PC-3 (cell line): Measurements from ENCODE around the gene NCBP3. TPM values are rescaled to one million over a fixed set of nuclear protein-coding genes. Genes with fewer than 3 reads are reported as not detected.
A peak's percentile ranks its signal among the peaks of the same experiment; 100 is the strongest.

Experiments used
- ATAC-seq: fragments of 200-7000 bp; cut with Tn5 transposase; 2 replicates; pipeline ENCODE4 v1.9.1; 2020; ENCODE audit warnings: mild to moderate bottlenecking, moderate library complexity
- BruUV-seq: library from RNA; stranded (reverse); fragments of 400-500 nt; replicated peaks from 2 replicates; lab custom pipeline; 2021; lab: Mats Ljungman, UMichigan
- CTCF ChIA-PET: fragments of 300-600 bp; sonication (Branson Sonifier 250); formaldehyde crosslinking; loops from one replicate; lab custom pipeline; 2022; ENCODE audit warnings: antibody characterized with exemption; lab: Charles Lee
- POLR2A ChIA-PET: fragments of 300-600 bp; sonication (Branson Sonifier 250); formaldehyde crosslinking; loops from one replicate; lab custom pipeline; 2022; ENCODE audit warnings: antibody characterized with exemption; ENCODE audit not compliant: unreplicated experiment; lab: Charles Lee
- DNase-seq: peaks from one replicate; pipeline ENCODE4 v3.0.0-alpha.2; 2015
- H2AFZ ChIP-seq: fragments of 300-600 bp; sonication (generic); 2 replicates; pipeline ENCODE4 v1.6.0; 2016; ENCODE audit warnings: antibody characterized with exemption, low read length
- H3F3A ChIP-seq: fragments of 300-600 bp; sonication (generic); one replicate; pipeline ENCODE4 v1.6.0; 2017; ENCODE audit warnings: antibody characterized with exemption, low read length, control low read depth, mild to moderate bottlenecking; ENCODE audit not compliant: unreplicated experiment
- H3K27ac ChIP-seq: fragments of 300-600 bp; sonication (generic); 2 replicates; pipeline ENCODE4 v1.5.1; 2016; ENCODE audit warnings: mild to moderate bottlenecking, low read length
- H3K27me3 ChIP-seq: fragments of 300-600 bp; sonication (generic); 2 replicates; pipeline ENCODE4 v1.6.1; 2016; ENCODE audit warnings: low read length, mixed read lengths
- H3K36me3 ChIP-seq: fragments of 300-600 bp; sonication (generic); 2 replicates; pipeline ENCODE4 v1.6.1; 2016; ENCODE audit warnings: low read depth, mixed run types, low read length, mixed read lengths
- H3K4me1 ChIP-seq: fragments of 300-600 bp; sonication (generic); 2 replicates; pipeline ENCODE4 v1.5.1; 2016; ENCODE audit warnings: low read length; ENCODE audit not compliant: insufficient read depth
- H3K4me2 ChIP-seq: fragments of 300-600 bp; sonication (generic); 2 replicates; pipeline ENCODE4 v1.6.0; 2016; ENCODE audit warnings: low read length
- H3K4me3 ChIP-seq: fragments of 300-600 bp; sonication (generic); 2 replicates; pipeline ENCODE4 v1.5.1; 2016; ENCODE audit warnings: mild to moderate bottlenecking, low read length, mixed read lengths
- H3K79me2 ChIP-seq: fragments of 300-600 bp; sonication (generic); 2 replicates; pipeline ENCODE4 v1.6.1; 2017; ENCODE audit warnings: low read length, mixed read lengths
- H3K9ac ChIP-seq: fragments of 300-600 bp; sonication (generic); 2 replicates; pipeline ENCODE4 v1.6.0; 2016; ENCODE audit warnings: mild to moderate bottlenecking, low read length
- H3K9me2 ChIP-seq: fragments of 300-600 bp; sonication (generic); replicated peaks from 2 replicates; pipeline ENCODE4 v1.6.1; 2016; ENCODE audit warnings: mixed run types, low read length, mixed read lengths
- H3K9me3 ChIP-seq: fragments of 300-600 bp; sonication (generic); 2 replicates; pipeline ENCODE4 v1.6.1; 2016; ENCODE audit warnings: low read length, mixed read lengths
- H4K20me1 ChIP-seq: fragments of 300-600 bp; sonication (generic); 2 replicates; pipeline ENCODE4 v1.6.1; 2016; ENCODE audit warnings: low read length, mixed read lengths
- CTCF ChIP-seq: fragments of 300-600 bp; sonication (generic); conservative IDR thresholded peaks from 2 replicates; pipeline ENCODE4 v1.5.1; 2017; ENCODE audit warnings: antibody characterized with exemption, low read depth, mild to moderate bottlenecking, low read length
- EZH2 ChIP-seq: fragments of 300-600 bp; sonication (generic); IDR thresholded peaks from one replicate; pipeline ENCODE4 v1.6.1; 2017; ENCODE audit warnings: antibody characterized with exemption, mild to moderate bottlenecking, low read length; ENCODE audit not compliant: unreplicated experiment
- EZH2phosphoT487 ChIP-seq: fragments of 300-600 bp; sonication (generic); IDR thresholded peaks from 2 replicates; pipeline ENCODE4 v1.6.1; 2018; ENCODE audit warnings: mild to moderate bottlenecking, antibody characterized with exemption, low read length, borderline replicate concordance
- intact Hi-C: fragments of 100-400 bp; cut with micrococcal nuclease; formaldehyde crosslinking; loops from 2 replicates; pipeline ENCODE4 v1.9.0; 2023
- total RNA-seq: library from RNA; depleted of rRNA; stranded (reverse); fragments of >200 nt; gene quantifications from 2 replicates; pipeline ENCODE4 v1.2.3, GENCODE V29; 2014

NCBP3 gene
- total RNA-seq, 1 experiment from 2014 or later, result 21.0 TPM

- H3K4me2 ChIP-seq, result peak overlapping the region; percentile 94
- DNase-seq (no peak), ATAC-seq (no peak)
- no peaks in the 10 kb centered on the region for H3K9me2 ChIP-seq
- POLR2A ChIA-PET, result interaction anchor here (0.6 kb wide), 1 partner anchor 119 kb away, joined by 3 read pairs; the partner anchor contains the start of gene CTNS
- H3F3A ChIP-seq, result no peaks in the 10 kb centered on the region
- no peaks in the 10 kb centered on the region for H3K27me3 ChIP-seq
- no peaks in the 10 kb centered on the region for H4K20me1 ChIP-seq
- H3K27ac ChIP-seq, result no peak overlapping the region
- peak overlapping the region; percentile 69 for H3K4me3 ChIP-seq
- peaks cover 4% of the 10 kb centered on the region; the same call in 1 of the 2 replicates for H3K4me1 ChIP-seq
- TF ChIP-seq EZH2phosphoT487 (no peak), CTCF (no peak), EZH2 (no peak)
- H3K9ac ChIP-seq, result peak overlapping the region; percentile 69
- no peaks in the 10 kb centered on the region for H3K79me2 ChIP-seq
- no peaks in the 10 kb centered on the region for H3K9me3 ChIP-seq
- H3K36me3 ChIP-seq, result no peaks in the 10 kb centered on the region
- intact Hi-C loops, result no loop called here
- H2AFZ ChIP-seq, result peak overlapping the region; percentile 96
- TSS peak; percentile 89 for BruUV-seq
- CTCF ChIA-PET, result interaction anchor here (0.6 kb wide), 2 partner anchors 18 to 32 kb away, joined by 3 to 4 read pairs; partner anchors contain the start of gene HASPIN
Observed at GRCh38 chr17:3755335-3756030, 90.6 kb downstream of the NCBP3 start.

DNA sequence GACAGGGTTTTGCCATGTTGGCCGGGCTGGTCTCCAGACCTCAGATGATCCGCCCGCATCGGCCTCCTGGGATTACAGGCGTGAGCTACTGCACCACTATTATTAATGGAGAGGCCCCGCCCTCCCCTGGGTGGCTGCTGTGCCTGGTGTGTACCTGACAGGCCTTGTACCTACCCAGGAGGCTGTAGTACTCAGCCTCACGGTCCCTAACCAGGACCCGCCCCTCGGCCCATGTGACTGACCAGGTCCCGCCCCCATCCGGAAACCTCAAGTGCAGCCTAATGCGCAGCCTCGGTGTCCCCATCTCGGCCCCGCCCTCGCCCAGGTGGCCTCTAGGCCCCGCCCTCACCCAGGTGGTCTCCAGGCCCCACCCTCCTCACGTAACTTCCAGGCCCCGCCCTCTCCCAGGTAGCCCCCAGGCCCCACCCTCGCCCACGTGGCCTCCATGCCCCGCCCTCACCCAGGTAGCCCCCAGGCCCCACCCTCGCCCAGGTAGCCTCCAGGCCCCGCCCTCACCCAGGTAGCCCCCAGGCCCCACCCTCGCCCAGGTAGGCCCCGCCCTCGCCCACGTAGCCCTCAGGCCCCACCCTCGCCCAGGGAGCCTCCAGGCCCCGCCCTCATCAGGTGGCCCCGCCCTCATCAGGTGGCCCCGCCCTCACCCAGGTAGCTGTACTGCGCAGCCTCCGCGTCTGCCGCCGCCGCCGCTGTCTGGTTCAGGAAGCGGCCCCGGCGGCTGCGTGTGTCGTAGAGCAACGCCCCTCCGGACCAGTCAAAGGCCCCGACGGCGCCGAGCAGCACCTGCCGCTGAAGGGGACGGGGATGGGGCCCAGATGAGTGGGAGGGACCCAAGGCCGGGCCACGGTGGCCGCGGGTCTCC, 91.3 kb downstream of the NCBP3 start:
- ATAC-seq (peak; percentile 88), DNase-seq (peak; percentile 93)
- H3K27ac ChIP-seq, result no peak overlapping the region
- peak overlapping the region; percentile 94 for H3K4me2 ChIP-seq
- H3K79me2 ChIP-seq, result no peaks in the 10 kb centered on the region
- H3K4me1 ChIP-seq, result peaks cover 4% of the 10 kb centered on the region; the same call in 1 of the 2 replicates
- ChIA-PET CTCF (interaction anchor here (0.6 to 0.7 kb wide), 3 partner anchors 19 to 1353 kb away, joined by 3 to 4 read pairs (median 3); partner anchors contain the start of gene HASPIN), POLR2A (interaction anchor here (0.6 kb wide), 1 partner anchor 118 kb away, joined by 3 read pairs; the partner anchor contains the start of gene CTNS)
- TF ChIP-seq CTCF (no peak), EZH2 (no peak), EZH2phosphoT487 (no peak)
- no peaks in the 10 kb centered on the region for H4K20me1 ChIP-seq
- BruUV-seq, result no TSS peak
- H3K9me2 ChIP-seq, result no peaks in the 10 kb centered on the region
- no peaks in the 10 kb centered on the region for H3K36me3 ChIP-seq
- H2AFZ ChIP-seq, result peak overlapping the region; percentile 96
- H3K27me3 ChIP-seq, result no peaks in the 10 kb centered on the region
- H3K9ac ChIP-seq, result peak overlapping the region; percentile 69
- H3F3A ChIP-seq, result no peaks in the 10 kb centered on the region
- H3K9me3 ChIP-seq, result no peaks in the 10 kb centered on the region
- H3K4me3 ChIP-seq, result peak overlapping the region; percentile 69
- intact Hi-C loops, result no loop called here
